RWPE2 (cell line): ENCODE measurements around the gene ACADM.
"Not testable (repeated sequence)": the region's sequence is repeated elsewhere in the genome, so short reads cannot be mapped to it uniquely, and the experiment has no call there.

Experiments
- ATAC-seq: fragments of 200-7000 bp; cut with Tn5 transposase; 3 replicates; pipeline ENCODE4 v1.9.1; 2021; ENCODE audit warnings: low read depth
- DNase-seq: peaks from one replicate; pipeline ENCODE4 v3.0.0-alpha.2; 2020; ENCODE audit warnings: low spot score
- H3K27ac ChIP-seq: fragments of 450-650 bp; 2 replicates; pipeline ENCODE4 v1.5.1; 2017; ENCODE audit warnings: mild to moderate bottlenecking; ENCODE audit not compliant: poor library complexity, severe bottlenecking
- H3K27me3 ChIP-seq: fragments of 250-450 bp; sonication (Bioruptor Pico); 2 replicates; pipeline ENCODE4 v1.5.1; 2021; ENCODE audit warnings: mild to moderate bottlenecking, moderate library complexity; ENCODE audit not compliant: insufficient read depth, poor library complexity, severe bottlenecking
- H3K36me3 ChIP-seq: fragments of 250-450 bp; sonication (Bioruptor Pico); 2 replicates; pipeline ENCODE4 v1.5.1; 2020; ENCODE audit warnings: low read depth, mild to moderate bottlenecking, moderate library complexity
- H3K4me1 ChIP-seq: fragments of 250-450 bp; sonication (Bioruptor Pico); 2 replicates; pipeline ENCODE4 v1.5.1; 2021; ENCODE audit warnings: mild to moderate bottlenecking, moderate library complexity; ENCODE audit not compliant: insufficient read depth, poor library complexity, severe bottlenecking
- H3K4me3 ChIP-seq: fragments of 250-450 bp; sonication (Bioruptor Pico); 2 replicates; pipeline ENCODE4 v1.5.1; 2021; ENCODE audit warnings: mild to moderate bottlenecking, moderate library complexity; ENCODE audit not compliant: severe bottlenecking
- H3K9me3 ChIP-seq: fragments of 250-450 bp; sonication (Bioruptor Pico); 2 replicates; pipeline ENCODE4 v1.5.1; 2021; ENCODE audit warnings: mild to moderate bottlenecking, moderate library complexity; ENCODE audit not compliant: severe bottlenecking
- TF ChIP-seq, protein P1 (sequence below): fragments of 450-650 bp; IDR thresholded peaks from one replicate; pipeline ENCODE4 v1.5.1; 2017; ENCODE audit warnings: mild to moderate bottlenecking, moderate library complexity; ENCODE audit not compliant: poor library complexity, severe bottlenecking

Gene ACADM

DNA sequence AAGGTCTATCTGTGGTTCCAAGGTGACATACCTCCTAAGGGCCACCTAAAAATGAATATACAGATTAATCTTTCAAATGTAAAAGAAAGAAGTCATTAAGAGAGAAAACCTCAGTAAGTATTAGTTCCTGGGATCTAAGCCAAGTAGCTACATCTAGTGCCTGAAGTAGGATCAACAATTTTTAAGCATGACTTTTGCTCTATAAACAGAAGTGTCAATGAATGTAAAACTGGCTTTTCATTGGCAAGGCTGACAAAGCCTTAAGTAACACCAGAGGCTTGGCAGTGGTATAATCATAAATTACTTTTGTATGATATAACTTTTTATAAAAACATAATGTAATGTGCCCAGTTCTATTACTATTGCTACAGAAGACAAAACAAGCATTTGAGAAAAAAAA, 12.2 kb upstream of the ACADM start:
- ATAC-seq (no peak), DNase-seq (no peak)
- Histone ChIP-seq H3K27ac (no peak overlapping the region), H3K27me3 (no peaks in the 10 kb centered on the region), H3K9me3 (no peaks in the 10 kb centered on the region), H3K4me1 (peaks cover 5% of the 10 kb centered on the region), H3K4me3 (no peak overlapping the region), H3K36me3 (no peaks in the 10 kb centered on the region)
- TF ChIP-seq, protein P1, sequence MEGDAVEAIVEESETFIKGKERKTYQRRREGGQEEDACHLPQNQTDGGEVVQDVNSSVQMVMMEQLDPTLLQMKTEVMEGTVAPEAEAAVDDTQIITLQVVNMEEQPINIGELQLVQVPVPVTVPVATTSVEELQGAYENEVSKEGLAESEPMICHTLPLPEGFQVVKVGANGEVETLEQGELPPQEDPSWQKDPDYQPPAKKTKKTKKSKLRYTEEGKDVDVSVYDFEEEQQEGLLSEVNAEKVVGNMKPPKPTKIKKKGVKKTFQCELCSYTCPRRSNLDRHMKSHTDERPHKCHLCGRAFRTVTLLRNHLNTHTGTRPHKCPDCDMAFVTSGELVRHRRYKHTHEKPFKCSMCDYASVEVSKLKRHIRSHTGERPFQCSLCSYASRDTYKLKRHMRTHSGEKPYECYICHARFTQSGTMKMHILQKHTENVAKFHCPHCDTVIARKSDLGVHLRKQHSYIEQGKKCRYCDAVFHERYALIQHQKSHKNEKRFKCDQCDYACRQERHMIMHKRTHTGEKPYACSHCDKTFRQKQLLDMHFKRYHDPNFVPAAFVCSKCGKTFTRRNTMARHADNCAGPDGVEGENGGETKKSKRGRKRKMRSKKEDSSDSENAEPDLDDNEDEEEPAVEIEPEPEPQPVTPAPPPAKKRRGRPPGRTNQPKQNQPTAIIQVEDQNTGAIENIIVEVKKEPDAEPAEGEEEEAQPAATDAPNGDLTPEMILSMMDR = no peak

- Histone ChIP-seq H3K9me3 (no peaks in the 10 kb centered on the region), H3K27me3 (no peaks in the 10 kb centered on the region), H3K4me1 (peaks cover 3% of the 10 kb centered on the region), H3K36me3 (no peaks in the 10 kb centered on the region), H3K4me3 (no peak overlapping the region), H3K27ac (no peak overlapping the region)
- DNase-seq (no peak), ATAC-seq (no peak)
- TF ChIP-seq, protein P1 = no peak
These were observed 4.7 kb upstream of the ACADM start for GRCh38 chr1:75719810-75720209.

DNA sequence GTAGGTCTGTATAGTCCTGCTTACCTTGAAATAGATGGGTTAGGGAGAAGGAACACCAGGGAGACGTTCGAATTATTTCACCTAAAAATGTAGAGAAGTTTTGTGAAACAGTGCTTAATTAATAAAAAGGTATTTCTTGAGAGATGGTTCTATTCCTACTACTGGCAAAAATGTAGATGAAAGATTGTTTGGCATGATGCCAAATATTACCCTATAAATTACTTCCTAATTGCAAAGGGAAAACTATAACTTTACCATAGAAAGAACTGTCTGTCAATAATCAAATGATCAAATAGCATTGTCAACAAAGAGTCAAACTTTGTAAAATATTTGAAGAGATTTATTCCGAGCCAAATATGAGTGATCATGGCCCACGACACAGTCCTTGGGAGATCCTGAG, 4.2 kb upstream of the ACADM start:
- no peaks in the 10 kb centered on the region for H3K36me3 ChIP-seq
- no peak overlapping the region for H3K27ac ChIP-seq
- H3K9me3 ChIP-seq = no peaks in the 10 kb centered on the region
- DNase-seq = no peak
- no peak overlapping the region for H3K4me3 ChIP-seq
- H3K4me1 ChIP-seq = peaks cover 3% of the 10 kb centered on the region
- ATAC-seq = no peak
- H3K27me3 ChIP-seq = no peaks in the 10 kb centered on the region
- TF ChIP-seq, protein P1 = no peak

DNA sequence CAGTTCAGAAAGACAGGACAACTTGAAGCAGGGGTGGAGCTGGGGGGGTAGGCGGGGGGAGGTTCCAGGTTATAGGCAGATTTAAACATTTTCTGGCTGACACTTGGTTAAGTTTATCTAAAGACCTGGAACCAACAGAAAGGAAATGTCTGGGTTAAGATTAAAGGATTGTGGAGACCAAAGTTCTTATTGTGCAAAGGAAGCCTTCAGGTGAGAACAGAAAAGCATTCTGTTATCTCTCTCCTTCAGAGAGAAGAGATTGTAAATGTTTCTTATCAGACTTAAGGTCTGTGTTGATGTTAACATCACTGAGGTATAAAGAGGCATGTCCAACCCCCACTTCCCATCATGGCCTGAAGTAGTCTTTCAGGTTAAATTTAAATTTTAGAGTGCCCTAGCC, 3.7 kb upstream of the ACADM start:
- H3K4me3 ChIP-seq = no peak overlapping the region
- no peaks in the 10 kb centered on the region for H3K9me3 ChIP-seq
- ATAC-seq (no peak), DNase-seq (no peak)
- H3K27me3 ChIP-seq = no peaks in the 10 kb centered on the region
- TF ChIP-seq, protein P1 = no peak
- no peak overlapping the region for H3K27ac ChIP-seq
- H3K4me1 ChIP-seq = peaks cover 3% of the 10 kb centered on the region
- no peaks in the 10 kb centered on the region for H3K36me3 ChIP-seq

DNA sequence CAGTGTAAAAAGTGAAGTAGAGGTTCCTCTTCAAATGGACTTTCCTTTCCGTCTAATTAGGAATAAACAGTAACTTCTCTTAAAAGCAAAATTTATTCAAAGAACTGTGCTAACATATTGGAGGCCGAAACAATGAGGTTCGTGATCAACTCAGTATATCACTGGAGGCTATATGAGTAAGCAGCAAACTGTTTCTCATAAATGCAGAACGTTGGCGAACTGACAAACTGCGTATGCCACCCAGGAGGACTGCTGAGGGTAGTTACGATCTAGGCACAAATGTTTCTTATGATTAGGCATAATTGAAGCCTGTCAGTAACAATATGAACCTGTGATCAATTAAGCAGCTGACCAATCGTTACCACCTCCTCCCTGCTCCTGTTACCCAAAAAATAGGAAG, 2.3 kb upstream of the ACADM start:
- H3K36me3 ChIP-seq, DNase-seq, ATAC-seq, H3K4me1 ChIP-seq, H3K9me3 ChIP-seq, H3K27ac ChIP-seq, H3K27me3 ChIP-seq, H3K4me3 ChIP-seq: not testable (repeated sequence)
